ENCODE data around the gene OR5D13. TPM values are rescaled to one million over a fixed set of nuclear protein-coding genes. Genes with fewer than 3 reads are reported as not detected.

Gene OR5D13
- total RNA-seq (2022; extraction: Qiagen RNA extraction; ENCODE audit: low read depth) = not detected in 5 replicates

GRCh38 chr11:55773138-55773537 lies at the start of gene OR5D13:
OR5D13 (plus strand) TSS chr11:55773438; CDS start chr11:55773438, 0 bp downstream.

DNA sequence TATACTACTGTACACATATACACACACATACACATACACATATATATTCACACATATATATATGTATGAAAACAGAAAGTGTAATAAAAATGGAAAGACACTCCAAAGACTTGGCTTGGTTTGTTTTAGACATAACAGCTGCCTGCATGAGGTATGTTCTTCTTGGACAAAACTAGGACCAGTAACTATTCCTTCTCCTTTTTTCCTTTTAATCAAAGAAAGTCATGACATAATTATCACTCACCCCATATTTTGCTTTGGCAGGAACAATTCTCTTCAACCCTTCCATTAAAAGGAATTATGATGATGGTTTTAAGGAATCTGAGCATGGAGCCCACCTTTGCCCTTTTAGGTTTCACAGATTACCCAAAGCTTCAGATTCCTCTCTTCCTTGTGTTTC lies 22.0 kb downstream of the OR5D13 start, which contains the start of gene OR5D14:
OR5D14 (plus strand) TSS at position 301 of the 400 bp plus-strand sequence; CDS start at position 301, 0 bp downstream.

GRCh38 chr11:55811067-55811466 lies 37.8 kb downstream of the OR5D13 start, which contains the start of gene OR5L1:
OR5L1 (plus strand) TSS chr11:55811367; CDS start chr11:55811467, 100 bp downstream.

GRCh38 chr11:55819330-55819729 lies 46.1 kb downstream of the OR5D13 start, which contains the start of gene OR5D18:
OR5D18 (plus strand) TSS chr11:55819630; CDS start chr11:55819630, 0 bp downstream.

Other genes starting within 250 kb of the OR5D13 start
- gene OR4C15, start 219.0 kb upstream of the OR5D13 start, total RNA-seq (2022; extraction: Qiagen RNA extraction; ENCODE audit: low read depth) = not detected in 5 replicates
- gene OR4C16, start 201.3 kb upstream of the OR5D13 start, total RNA-seq (2022; extraction: Qiagen RNA extraction; ENCODE audit: low read depth) = not detected in 5 replicates
- not detected in 5 replicates for gene OR4C11, start 165.8 kb upstream of the OR5D13 start, total RNA-seq (2022; extraction: Qiagen RNA extraction; ENCODE audit: low read depth)
- gene OR4P4, start 138.3 kb upstream of the OR5D13 start, total RNA-seq (2022; extraction: Qiagen RNA extraction; ENCODE audit: low read depth) = not detected in 5 replicates
- not detected in 5 replicates for gene OR4S2, start 125.1 kb upstream of the OR5D13 start, total RNA-seq (2022; extraction: Qiagen RNA extraction; ENCODE audit: low read depth)
- gene OR4C6, start 111.2 kb upstream of the OR5D13 start, total RNA-seq (2022; extraction: Qiagen RNA extraction; ENCODE audit: low read depth) = not detected in 5 replicates
- not detected in 5 replicates for gene OR5D14, start 22.1 kb downstream of the OR5D13 start, total RNA-seq (2022; extraction: Qiagen RNA extraction; ENCODE audit: low read depth)
- gene OR5L1, start 37.9 kb downstream of the OR5D13 start, total RNA-seq (2022; extraction: Qiagen RNA extraction; ENCODE audit: low read depth) = not detected in 5 replicates
- gene OR5D18, start 46.2 kb downstream of the OR5D13 start, total RNA-seq (2022; extraction: Qiagen RNA extraction; ENCODE audit: low read depth) = not detected in 5 replicates
- gene OR5L2, start 53.8 kb downstream of the OR5D13 start, total RNA-seq (2022; extraction: Qiagen RNA extraction; ENCODE audit: low read depth) = not detected in 5 replicates
- gene OR5D16, start 65.3 kb downstream of the OR5D13 start, total RNA-seq (2022; extraction: Qiagen RNA extraction; ENCODE audit: low read depth) = not detected in 5 replicates
- not detected in 5 replicates for gene TRIM51, start 109.9 kb downstream of the OR5D13 start, total RNA-seq (2022; extraction: Qiagen RNA extraction; ENCODE audit: low read depth)
- not detected in 5 replicates for gene OR5W2, start 141.1 kb downstream of the OR5D13 start, total RNA-seq (2022; extraction: Qiagen RNA extraction; ENCODE audit: low read depth)
- gene OR5I1, start 163.0 kb downstream of the OR5D13 start, total RNA-seq (2022; extraction: Qiagen RNA extraction; ENCODE audit: low read depth) = not detected in 5 replicates
- gene OR10AG1, start 196.5 kb downstream of the OR5D13 start, total RNA-seq (2022; extraction: Qiagen RNA extraction; ENCODE audit: low read depth) = not detected in 5 replicates
- gene OR5F1, start 221.2 kb downstream of the OR5D13 start, total RNA-seq (2022; extraction: Qiagen RNA extraction; ENCODE audit: low read depth) = not detected in 5 replicates